Right forelimb (tissue), 1 donor: ENCODE measurements around the gene KCNC1.

Experiments used
- DNase-seq: peaks from one replicate; pipeline ENCODE4 v3.0.0-alpha.2; 2018

KCNC1 gene

GRCh38 chr11:17716807-17717206, 17.8 kb upstream of the KCNC1 start:
- no peak for DNase-seq

- DNase-seq = no peak
Observed at GRCh38 chr11:17718015-17718414, 16.6 kb upstream of the KCNC1 start.

DNA sequence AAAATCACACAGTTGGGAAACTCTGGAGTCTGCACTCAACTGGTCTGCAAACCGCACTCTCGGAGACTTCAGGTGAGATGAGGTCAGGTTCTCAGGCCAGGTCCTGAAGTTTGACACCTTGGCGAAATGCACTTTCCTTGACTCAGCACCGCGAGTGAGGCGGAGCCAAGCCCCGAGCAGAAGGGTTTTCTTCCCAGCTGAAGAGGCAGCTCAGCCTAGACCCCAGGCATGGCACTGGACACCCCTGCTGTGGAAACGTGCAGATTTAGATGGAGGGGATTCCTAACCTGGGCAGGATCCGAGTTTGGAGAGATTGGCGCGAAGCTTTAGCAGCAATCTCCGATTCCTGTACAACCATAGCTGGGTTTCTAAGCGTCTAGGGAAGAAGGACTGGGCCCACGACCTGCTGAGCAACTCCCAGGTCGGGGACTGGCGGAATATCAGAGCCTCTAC, 16.0 kb upstream of the KCNC1 start:
- DNase-seq = no peak

DNA sequence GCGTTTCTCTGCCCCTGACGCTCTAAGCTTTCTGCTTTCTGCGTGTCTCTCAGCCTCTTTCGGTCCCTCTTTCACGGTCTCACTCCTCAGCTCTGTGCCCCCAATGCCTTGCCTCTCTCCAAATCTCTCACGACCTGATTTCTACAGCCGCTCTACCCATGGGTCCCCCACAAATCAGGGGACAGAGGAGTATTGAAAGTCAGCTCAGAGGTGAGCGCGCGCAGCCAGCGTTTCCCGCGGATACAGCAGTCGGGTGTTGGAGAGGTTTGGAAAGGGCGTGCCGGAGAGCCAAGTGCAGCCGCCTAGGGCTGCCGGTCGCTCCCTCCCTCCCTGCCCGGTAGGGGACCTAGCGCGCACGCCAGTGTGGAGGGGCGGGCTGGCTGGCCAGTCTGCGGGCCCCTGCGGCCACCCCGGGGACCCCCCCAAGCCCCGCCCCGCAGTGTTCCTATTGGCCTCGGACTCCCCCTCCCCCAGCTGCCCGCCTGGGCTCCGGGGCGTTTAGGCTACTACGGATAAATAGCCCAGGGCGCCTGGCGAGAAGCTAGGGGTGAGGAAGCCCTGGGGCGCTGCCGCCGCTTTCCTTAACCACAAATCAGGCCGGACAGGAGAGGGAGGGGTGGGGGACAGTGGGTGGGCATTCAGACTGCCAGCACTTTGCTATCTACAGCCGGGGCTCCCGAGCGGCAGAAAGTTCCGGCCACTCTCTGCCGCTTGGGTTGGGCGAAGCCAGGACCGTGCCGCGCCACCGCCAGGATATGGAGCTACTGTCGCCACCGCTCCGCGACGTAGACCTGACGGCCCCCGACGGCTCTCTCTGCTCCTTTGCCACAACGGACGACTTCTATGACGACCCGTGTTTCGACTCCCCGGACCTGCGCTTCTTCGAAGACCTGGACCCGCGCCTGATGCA, 15.3 kb upstream of the KCNC1 start, which contains the start of gene MYOD1:
TSS of gene MYOD1 (plus strand) at position 544 of the 910 bp plus-strand sequence. CDS start at position 756, 212 bp downstream.
- DNase-seq = peak; percentile 70

DNA sequence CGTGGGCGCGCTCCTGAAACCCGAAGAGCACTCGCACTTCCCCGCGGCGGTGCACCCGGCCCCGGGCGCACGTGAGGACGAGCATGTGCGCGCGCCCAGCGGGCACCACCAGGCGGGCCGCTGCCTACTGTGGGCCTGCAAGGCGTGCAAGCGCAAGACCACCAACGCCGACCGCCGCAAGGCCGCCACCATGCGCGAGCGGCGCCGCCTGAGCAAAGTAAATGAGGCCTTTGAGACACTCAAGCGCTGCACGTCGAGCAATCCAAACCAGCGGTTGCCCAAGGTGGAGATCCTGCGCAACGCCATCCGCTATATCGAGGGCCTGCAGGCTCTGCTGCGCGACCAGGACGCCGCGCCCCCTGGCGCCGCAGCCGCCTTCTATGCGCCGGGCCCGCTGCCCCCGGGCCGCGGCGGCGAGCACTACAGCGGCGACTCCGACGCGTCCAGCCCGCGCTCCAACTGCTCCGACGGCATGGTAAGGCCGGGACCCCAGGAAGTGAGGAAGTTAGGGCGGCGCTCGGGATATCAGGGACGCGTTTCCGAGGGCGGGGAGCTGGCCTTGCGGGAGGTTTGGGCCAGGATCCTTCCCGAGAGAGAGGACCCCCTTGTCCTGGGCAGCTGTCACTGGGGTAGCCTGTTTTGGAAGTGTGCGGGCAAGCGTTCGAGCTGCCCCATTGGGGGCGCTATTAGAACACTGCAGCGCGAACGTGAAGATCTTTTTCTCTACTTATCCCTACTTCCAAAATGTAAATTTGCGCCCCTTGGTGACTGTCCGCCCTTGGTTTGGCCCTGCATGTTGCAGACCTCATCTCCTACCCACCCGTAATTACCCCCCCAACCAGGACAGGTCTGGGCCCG, 14.4 kb upstream of the KCNC1 start:
- no peak for DNase-seq

DNA sequence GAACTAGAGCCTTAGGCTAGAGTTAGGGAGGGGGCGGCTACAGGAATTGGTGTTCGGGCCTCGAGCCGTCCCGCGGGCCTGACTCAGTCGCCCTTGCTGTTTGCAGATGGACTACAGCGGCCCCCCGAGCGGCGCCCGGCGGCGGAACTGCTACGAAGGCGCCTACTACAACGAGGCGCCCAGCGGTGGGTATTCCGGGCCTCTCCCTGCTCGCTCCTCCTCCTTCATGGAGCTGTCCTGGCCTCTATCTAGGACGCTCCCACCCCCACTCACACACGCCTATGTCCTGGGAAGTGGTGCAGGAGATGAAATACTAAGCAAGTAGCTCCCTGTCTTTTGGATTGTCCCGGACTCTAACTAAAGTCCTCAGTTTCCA, 13.8 kb upstream of the KCNC1 start:
- DNase-seq = no peak

GRCh38 chr11:17721242-17721999, 13.2 kb upstream of the KCNC1 start:
- DNase-seq = no peak

DNA sequence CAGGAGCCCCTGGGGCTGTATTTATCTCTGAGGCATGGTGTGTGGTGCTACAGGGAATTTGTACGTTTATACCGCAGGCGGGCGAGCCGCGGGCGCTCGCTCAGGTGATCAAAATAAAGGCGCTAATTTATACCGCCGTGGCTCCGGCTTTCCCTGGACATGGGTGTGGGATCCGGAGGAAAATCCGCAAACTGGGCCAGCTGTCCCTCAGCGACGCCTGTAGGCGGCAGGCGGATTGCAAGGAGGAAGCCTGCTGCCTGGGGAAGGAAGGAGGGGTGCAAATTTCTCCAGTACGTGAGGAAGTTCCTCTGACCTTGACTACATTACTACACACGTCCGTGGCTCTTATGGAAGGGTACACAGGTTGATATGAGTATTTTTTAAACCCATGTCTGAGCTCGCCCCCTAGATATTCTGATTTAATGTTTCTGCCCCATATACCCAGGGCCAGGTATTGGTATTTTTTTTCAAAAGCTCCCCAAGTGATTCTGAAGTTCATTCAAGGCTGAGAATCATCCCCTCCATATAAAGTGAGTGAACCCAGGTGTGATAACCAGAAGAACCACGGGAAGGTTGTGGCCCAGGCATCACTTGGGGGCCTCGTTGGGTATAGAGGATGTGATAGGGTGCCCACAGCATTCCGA, 12.5 kb upstream of the KCNC1 start:
- DNase-seq = no peak

GRCh38 chr11:17724020-17724908, 10.3 kb upstream of the KCNC1 start:
- no peak for DNase-seq

GRCh38 chr11:17725174-17725573, 9.4 kb upstream of the KCNC1 start:
- DNase-seq = no peak

DNA sequence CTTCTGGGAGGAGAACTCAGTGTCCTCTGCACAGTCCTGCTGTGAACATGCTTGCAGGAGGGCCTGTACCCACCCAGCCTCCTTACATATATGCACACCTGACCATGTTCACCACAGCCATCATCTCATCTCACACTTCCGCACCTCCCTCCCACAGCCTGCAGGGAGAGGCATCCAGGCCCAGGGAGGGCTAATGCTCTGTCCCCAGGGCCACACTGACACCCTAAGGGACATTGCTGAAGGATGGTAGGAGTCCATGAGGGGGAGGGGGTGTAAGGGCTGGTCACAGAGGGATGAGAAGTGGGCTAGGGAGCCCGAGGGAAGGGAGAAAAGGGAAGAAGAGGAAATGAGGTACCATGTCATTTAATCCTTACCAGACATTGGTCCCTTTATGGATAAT, 4.4 kb upstream of the KCNC1 start:
- no peak for DNase-seq

GRCh38 chr11:17730608-17731462, 3.7 kb upstream of the KCNC1 start:
- DNase-seq = peak; percentile 90

- no peak for DNase-seq
Observed at GRCh38 chr11:17733261-17733660, 1.3 kb upstream of the KCNC1 start.

DNA sequence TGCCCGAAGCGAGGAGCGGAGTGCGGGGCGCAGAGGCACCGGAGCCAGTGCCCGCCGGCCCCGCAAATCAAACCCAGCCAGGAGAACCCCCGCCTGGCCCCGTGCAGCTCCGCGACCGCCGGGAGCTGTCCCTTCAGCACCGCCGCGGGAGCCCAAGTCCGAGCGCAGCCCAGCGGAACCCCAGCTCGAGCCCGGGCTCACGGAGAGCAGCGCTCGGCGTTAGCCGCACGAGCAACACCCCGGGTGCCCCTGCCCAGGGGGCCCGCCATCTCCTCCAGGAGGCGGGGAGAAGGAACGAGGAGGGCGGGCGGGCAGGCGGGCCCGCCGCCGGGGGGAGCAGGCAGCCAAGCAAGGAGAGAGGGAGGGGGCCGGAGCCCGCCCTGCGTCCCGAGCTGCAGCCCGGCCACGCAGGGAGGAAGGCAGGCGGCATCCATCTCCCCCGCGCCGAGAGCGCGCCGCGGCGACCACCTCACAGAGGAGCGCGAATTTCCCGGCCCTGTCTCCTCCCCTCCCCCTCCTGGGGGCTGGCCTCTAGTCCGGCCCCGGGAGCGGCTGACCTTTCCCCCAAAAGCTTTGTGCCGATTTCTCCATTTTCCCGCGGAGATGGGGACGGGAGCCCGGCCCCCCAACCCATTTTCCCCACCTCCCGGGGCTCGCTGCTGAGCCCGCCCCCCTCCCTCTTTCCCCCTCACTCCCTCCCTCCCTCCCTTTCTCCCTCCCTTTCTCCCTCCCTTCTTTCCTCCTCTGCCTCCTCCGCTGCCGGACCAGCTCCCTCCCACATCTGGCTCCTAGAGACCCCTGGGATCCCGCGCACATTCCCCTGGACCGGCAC, 621 bp downstream of the KCNC1 start:
- DNase-seq = peak; percentile 88

DNA sequence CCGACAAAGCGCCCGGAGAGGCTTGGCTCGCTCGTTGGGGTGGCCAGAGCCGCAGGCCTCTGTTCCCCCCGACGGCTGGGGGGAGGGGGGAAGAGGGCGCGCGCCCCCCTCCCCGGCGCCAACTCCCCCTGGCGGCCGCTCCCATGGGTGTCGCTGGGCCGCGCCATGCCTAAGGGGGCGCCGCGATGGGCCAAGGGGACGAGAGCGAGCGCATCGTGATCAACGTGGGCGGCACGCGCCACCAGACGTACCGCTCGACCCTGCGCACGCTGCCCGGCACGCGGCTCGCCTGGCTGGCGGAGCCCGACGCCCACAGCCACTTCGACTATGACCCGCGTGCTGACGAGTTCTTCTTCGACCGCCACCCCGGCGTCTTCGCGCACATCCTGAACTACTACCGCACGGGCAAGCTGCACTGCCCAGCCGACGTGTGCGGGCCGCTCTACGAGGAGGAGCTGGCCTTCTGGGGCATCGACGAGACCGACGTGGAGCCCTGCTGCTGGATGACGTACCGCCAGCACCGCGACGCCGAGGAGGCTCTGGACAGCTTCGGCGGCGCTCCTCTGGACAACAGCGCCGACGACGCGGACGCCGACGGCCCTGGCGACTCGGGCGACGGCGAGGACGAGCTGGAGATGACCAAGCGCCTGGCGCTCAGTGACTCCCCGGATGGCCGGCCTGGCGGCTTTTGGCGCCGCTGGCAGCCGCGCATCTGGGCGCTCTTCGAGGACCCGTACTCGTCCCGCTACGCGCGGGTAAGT, 1.4 kb downstream of the KCNC1 start:
- no peak for DNase-seq

DNA sequence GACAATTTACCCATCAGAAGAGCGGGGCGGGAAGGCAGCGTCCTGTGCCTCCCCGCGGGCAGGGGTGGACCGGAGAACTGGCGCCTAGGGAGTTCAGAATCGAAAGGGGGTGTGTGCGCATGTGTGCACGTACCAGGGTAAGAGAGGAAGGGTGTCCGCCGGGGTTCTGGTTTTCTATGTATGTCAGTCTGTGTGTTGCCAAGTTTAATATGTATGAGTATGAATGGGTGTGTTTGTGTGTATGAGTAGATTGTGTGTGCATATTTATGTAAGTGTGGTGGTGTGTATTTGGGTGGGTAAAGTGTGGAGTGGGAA, 2.0 kb downstream of the KCNC1 start:
- DNase-seq = no peak

DNA sequence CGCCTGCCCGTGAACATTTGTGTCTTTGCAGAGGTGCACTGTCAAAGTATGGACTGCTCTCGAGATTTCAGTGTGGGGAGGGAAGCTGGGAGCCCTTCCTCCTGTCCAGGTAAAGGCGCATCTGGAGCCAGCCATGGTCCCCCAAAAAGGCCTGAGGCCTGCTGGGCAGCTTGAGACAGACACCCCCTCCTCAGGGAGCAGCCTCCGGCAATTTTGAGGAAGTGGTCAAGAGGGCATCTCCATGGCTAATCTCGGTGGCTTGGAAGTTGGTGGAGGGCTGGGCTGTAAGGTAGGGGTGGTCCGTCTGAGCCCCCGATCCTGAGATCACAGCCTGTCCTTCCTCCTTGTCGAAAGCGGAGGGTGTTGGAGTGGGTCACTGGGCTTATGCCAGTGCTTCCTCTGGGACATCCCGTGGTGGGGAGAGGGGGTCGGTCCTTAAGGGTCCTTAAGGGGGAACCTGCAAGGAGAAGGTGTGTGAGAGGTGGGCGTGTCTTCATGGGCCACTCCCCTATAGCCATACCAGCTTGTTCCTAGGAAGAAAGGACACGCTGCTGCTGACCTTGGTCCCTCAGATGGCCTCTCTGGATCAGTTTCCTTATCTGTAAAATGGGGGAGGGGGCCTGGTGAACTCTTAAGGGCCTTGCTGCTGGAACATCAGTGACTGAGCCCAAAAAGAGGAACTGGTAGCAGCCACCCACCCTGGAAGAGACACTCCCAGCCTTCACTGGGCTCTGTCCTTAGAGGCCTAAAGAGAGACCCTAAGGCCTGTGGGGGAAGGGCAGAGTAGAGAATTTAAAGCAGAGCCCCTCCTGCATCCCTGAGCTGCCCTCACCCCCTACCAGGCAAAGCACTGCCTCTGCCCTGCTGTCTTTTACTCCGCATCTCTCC, 2.6 kb downstream of the KCNC1 start:
- DNase-seq = no peak
